ENCODE data around the gene PRKACA.

DNA sequence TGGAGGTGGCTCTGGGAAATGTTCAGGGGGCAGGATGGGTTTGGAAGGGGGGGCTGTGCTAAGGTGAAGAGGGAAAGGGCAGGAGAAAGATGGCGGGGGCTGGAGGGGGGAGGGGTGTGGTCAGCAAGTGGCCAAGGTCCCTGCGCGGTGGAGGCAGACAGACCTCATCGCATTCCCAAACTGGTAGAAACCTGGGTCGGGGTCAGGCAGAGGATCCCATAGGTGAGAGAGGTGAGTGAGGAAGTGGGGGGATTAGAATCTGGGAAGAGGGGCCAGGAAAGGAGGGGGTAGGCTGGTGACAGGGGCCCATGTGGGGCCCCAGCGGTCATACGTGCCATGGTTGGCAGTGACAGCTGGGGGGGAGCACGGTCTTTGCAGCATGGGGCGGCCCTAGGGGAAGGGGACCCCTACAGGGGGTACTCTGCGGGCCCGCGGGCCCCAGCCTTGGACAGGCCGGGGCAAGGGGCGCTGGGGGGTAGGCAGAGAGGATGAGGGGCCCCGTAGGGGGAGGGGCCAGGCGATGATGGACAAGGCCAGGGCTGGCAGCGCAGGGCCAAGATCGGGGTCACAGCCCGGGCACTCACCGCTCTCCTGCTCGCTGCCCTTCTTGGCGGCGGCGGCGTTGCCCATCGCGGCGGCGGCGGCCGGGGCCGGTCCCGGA is 514 bp downstream of the PRKACA start:
- TF ChIP-seq CTCF (conservative IDR thresholded peaks at IDR 0.05 in 1 of 2, IDR thresholded peaks at IDR 0.05 in 1 of 2; ENCODE audit: extremely low read depth in 1 of 2, insufficient read depth in 1 of 2, low read depth in 1 of 2, low read length in 2 of 2) = no peak
- no peak for TF ChIP-seq EZH2 (IDR thresholded peaks at IDR 0.05; ENCODE audit: borderline replicate concordance, low read length)
